HUES48 (cell line): ENCODE results near the gene MYOG.

Source experiments
- H3K27ac ChIP-seq: one replicate; pipeline ENCODE4 v1.7.0; 2013; ENCODE audit warnings: low read depth, low read length, inconsistent platforms
- H3K27me3 ChIP-seq: 2 replicates; pipeline ENCODE4 v1.6.1; 2013; ENCODE audit warnings: mild to moderate bottlenecking, low read length; ENCODE audit not compliant: control insufficient read depth, insufficient read depth
- H3K36me3 ChIP-seq: 2 replicates; pipeline ENCODE4 v1.6.1; 2013; ENCODE audit warnings: low read length; ENCODE audit not compliant: control insufficient read depth, insufficient read depth
- H3K4me1 ChIP-seq: 2 replicates; pipeline ENCODE4 v1.6.1; 2013; ENCODE audit warnings: mild to moderate bottlenecking, low read length; ENCODE audit not compliant: control insufficient read depth, insufficient read depth
- H3K4me3 ChIP-seq: 2 replicates; pipeline ENCODE4 v1.5.1; 2013; ENCODE audit warnings: mild to moderate bottlenecking, low read depth, low read length
- H3K9ac ChIP-seq: 2 replicates; pipeline ENCODE4 v1.6.1; 2013; ENCODE audit warnings: mild to moderate bottlenecking, low read depth, low read length, moderate library complexity
- H3K9me3 ChIP-seq: 2 replicates; pipeline ENCODE4 v1.6.1; 2013; ENCODE audit warnings: low read length; ENCODE audit not compliant: control insufficient read depth, insufficient read depth

The MYOG gene

DNA sequence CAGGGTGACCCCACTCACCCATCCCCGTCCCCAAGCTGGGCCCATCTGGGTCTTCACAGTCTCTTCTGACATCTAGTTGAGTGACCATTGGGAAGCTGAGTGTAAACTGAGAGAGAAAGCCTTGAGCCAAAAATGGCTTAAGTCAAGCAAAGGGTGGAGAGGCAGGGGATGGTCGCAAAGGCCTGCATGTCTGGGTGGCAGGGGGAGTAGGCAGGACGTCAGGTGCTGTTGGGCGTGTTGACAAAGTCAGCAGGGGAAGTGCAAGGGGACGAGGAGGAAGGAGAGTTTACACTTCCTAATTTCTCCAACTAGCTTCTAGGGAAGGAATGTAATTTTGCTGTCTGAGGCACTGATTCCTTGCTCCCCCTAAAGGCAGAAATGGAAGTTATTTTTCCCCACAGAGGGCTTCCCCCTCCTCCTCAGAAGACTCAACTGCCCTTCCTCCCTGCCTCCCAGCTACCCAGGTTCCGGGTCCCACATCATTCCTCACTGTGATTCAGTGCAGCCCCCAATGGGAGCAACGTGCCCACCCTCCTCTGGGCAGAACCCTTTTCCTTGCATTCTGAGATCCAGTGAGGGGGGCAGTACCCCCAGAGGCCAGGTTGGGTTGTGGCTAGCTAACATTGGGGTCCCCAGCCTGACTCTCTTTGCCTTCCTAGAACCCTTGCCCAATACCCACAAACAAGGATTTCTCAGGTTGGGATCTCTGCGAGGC lies 40.5 kb upstream of the MYOG start:
- Histone ChIP-seq H3K4me3 (no peak overlapping the region), H3K9me3 (no peaks in the 10 kb centered on the region), H3K4me1 (peaks cover 15% of the 10 kb centered on the region), H3K9ac (no peak overlapping the region), H3K36me3 (no peaks in the 10 kb centered on the region), H3K27me3 (peaks cover 32% of the 10 kb centered on the region), H3K27ac (no peak overlapping the region)

DNA sequence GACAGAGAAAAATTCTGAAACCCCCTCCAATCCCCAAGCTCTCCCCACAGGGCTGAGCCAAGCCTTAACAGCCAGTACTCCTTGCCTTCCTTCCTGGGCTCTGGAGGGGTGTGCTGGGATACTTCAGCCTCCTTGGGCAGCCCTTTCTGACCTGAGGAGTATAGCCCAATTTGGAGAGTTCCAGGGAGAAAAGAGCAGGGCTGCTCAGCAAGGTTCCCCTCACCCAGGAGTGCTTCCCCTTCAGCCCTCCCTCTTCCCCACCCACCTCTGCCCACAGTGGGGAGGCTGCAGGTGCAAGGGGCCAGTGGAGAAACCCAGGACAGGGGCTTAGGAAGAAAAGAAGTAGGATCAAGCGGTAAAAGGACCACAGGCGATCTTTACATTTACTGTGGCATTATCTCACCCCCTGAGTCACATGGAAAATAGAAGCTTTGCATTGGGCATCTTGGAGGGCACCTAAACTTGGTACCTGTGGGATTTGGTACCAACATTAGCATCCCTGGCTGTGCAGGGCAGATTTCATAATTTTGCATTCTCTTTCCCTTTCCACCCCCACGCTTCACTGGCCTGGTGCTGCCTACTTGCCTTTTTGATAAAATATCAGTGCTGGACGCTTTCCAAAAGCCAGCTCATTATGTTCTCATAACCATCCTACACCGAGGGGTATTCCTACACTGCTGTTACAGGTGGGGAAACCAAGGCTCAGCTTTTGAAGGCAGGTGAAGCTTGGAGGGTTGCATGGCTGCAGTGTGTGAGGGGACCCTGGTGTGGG lies 38.9 kb upstream of the MYOG start:
- H3K27me3 ChIP-seq = peaks cover 32% of the 10 kb centered on the region
- H3K9me3 ChIP-seq = no peaks in the 10 kb centered on the region
- peaks cover 15% of the 10 kb centered on the region for H3K4me1 ChIP-seq
- H3K4me3 ChIP-seq = no peak overlapping the region
- H3K36me3 ChIP-seq = no peaks in the 10 kb centered on the region
- H3K9ac ChIP-seq = no peak overlapping the region
- H3K27ac ChIP-seq = no peak overlapping the region

DNA sequence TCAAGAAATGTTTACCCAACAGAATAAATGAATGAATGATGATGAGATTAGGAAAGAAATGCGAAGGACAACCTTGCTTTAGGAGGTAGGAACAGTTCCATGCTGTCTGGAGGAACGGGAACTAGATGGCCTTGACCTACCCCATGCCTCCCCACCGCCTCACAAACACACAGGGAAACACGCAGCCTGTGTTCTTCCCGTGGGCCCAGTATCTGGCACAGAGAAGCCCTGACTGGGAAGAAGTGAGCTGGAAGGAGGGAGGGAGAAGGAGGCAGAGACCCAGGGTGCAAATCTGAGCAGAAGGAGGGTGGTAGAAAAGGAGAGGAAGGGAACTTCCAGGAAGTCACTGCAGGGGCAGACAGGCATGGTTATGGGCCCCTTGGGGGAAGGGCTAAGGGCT lies 38.2 kb upstream of the MYOG start:
- Histone ChIP-seq H3K9me3 (no peaks in the 10 kb centered on the region), H3K4me1 (peaks cover 15% of the 10 kb centered on the region), H3K36me3 (no peaks in the 10 kb centered on the region), H3K27ac (no peak overlapping the region), H3K9ac (no peak overlapping the region), H3K27me3 (peaks cover 27% of the 10 kb centered on the region), H3K4me3 (no peak overlapping the region)

GRCh38 chr1:203122159-203122558 lies 36.3 kb upstream of the MYOG start:
- Histone ChIP-seq H3K27me3 (peaks cover 13% of the 10 kb centered on the region), H3K4me1 (peaks cover 13% of the 10 kb centered on the region), H3K27ac (no peak overlapping the region), H3K9ac (no peak overlapping the region), H3K4me3 (no peak overlapping the region), H3K36me3 (no peaks in the 10 kb centered on the region), H3K9me3 (no peaks in the 10 kb centered on the region)

DNA sequence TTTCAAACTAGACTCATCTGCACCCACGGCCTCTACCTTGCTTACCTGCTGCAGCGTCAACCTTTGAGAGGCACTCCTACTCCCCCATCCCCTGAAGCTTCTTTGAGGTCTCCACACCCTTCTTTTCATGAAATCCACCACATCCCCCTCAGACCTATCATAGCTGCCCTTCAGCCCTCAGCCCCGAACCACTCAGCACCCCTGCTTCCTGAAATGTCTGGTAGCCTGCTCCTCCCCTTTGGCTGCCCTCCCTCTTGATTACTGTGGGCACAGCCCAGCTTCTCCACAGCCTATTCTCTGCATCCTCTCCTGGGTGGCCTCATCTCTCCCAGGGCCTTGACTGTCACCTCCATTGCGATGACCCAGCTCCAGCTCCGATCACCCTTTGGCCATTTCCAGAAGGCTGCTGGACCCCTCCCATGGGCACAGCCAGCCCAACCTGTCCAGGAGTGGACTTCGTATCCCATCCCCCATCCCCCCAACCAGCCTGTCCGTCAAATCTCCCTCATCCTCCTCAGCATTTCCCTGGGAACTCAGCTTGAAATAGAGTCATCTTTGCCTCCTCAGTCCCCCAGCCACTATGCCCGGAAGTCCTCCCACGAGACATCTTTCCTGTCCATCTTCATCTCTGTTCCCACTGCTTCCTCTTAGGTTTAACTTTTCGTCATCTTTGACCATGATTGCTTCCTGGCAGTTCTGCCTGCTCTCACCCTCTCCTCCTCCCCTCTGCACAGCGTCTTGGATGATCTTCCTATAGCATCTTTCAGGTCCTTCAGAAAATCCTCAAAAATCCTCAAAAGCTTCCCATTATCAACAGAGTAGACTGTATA lies 35.6 kb upstream of the MYOG start:
- H3K4me1 ChIP-seq = peaks cover 5% of the 10 kb centered on the region
- H3K9me3 ChIP-seq = no peaks in the 10 kb centered on the region
- no peak overlapping the region for H3K27ac ChIP-seq
- H3K36me3 ChIP-seq = no peaks in the 10 kb centered on the region
- H3K9ac ChIP-seq = no peak overlapping the region
- H3K27me3 ChIP-seq = peaks cover 13% of the 10 kb centered on the region
- H3K4me3 ChIP-seq = no peak overlapping the region

- no peaks in the 10 kb centered on the region for H3K36me3 ChIP-seq
- H3K27me3 ChIP-seq = peaks cover 16% of the 10 kb centered on the region
- no peaks in the 10 kb centered on the region for H3K9me3 ChIP-seq
- no peak overlapping the region for H3K9ac ChIP-seq
- no peaks in the 10 kb centered on the region for H3K4me1 ChIP-seq
- no peak overlapping the region for H3K27ac ChIP-seq
- no peak overlapping the region for H3K4me3 ChIP-seq
These were observed 34.7 kb upstream of the MYOG start for GRCh38 chr1:203120325-203121153.

DNA sequence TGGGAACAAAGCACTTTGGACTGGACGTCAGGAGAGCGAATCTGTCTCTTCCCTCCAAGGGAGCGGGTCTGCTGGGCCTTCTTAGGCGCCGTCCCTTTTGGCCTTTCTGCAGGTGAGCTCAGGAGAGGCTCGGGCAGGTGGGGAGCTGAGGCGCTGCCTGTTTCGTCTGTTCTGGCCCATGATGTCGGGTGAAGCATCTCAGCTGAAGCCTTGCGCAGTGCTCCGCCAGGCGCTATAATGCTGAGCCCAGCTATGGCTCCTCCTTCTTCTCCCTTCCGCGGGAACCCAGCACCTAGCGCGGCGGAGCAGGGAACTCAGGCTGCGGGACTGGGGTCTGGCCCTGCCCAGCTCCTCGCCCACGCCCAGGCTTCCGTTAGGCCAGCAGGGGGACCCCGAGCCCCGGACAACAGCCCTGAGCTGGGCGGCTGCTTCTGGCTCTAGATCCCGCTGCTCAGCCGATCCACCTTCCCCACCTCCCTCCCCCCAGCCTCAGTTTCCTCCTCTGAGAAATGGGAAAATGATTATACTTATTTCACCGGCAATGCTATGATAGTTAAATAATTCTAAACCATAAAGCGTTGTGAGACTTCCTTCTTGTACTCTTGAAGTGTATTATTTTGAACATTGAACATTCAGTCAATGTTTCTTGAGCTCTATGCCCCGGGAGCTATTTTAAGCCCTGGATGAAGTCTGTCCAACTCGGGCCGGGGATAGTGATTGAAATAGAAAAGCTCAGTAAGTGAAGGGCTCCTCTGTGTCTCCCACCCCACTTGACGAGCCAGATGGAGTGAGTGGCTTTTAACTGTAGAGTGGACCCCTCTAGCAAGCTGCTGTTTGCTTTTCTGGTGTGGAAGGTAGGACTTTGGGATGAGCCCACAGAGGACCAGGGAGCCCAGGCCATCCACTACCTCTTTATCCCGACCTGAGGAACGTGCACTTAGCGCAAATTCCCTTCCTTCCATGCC lies 32.1 kb upstream of the MYOG start:
- Histone ChIP-seq H3K4me1 (no peaks in the 10 kb centered on the region), H3K27ac (no peak overlapping the region), H3K9me3 (no peaks in the 10 kb centered on the region), H3K27me3 (peaks cover 18% of the 10 kb centered on the region), H3K9ac (no peak overlapping the region), H3K4me3 (no peak overlapping the region; the same call in 1 of the 2 replicates), H3K36me3 (no peaks in the 10 kb centered on the region)

DNA sequence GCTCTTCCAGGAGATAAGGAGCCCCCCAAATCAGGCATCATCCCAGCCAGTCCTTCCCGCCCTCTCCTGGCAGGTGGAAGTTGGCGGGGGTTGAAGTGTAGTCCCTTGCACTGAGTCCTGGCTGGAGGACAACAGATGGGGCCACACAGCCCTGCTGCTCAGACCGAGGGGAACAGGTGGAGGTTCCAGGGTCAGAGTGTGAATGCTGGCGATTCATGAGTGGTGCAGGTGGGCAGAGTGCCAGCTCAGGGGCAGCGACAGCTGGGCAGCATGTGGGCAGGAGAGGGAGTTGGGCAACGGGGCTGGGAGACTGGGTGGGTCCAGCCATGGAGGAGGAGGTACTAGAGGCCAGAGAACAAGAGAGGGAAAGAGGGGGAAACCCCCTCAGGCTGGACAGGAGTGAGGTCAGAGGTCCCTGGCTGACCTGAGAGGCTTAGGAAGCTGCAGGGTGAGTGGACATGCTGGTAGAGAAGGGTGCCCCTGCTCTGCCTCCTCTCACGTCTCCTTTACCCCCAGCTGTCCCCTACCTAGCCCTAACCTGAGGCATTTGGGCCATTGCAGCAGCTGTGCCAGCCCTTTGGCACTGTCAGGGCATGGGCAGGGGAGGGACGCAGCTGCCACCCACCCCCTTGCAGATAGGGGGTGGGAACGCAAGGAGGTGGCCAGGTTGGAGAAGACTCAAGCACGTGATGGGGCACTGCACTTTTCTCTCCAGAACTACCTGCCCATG lies 30.4 kb upstream of the MYOG start:
- Histone ChIP-seq H3K27ac (no peak overlapping the region), H3K4me3 (no peak overlapping the region), H3K4me1 (no peaks in the 10 kb centered on the region), H3K9me3 (no peaks in the 10 kb centered on the region), H3K36me3 (no peaks in the 10 kb centered on the region), H3K27me3 (peaks cover 18% of the 10 kb centered on the region), H3K9ac (no peak overlapping the region)

- Histone ChIP-seq H3K4me1 (no peaks in the 10 kb centered on the region), H3K27me3 (peaks cover 18% of the 10 kb centered on the region), H3K27ac (no peak overlapping the region), H3K9me3 (no peaks in the 10 kb centered on the region), H3K36me3 (no peaks in the 10 kb centered on the region), H3K9ac (no peak overlapping the region), H3K4me3 (no peak overlapping the region)
These were observed 28.4 kb upstream of the MYOG start for GRCh38 chr1:203114202-203114601.
